LNCaP clone FGC (cell line): ENCODE data around the gene PRKAR1B.

Experiments used
- DNase-seq: peaks from one replicate; pipeline ENCODE4 v3.0.0-alpha.2; 2011; ENCODE audit warnings: low read depth
- H3K4me3 ChIP-seq: 2 replicates; pipeline ENCODE4 v1.5.1; 2011; ENCODE audit warnings: mild to moderate bottlenecking, low read depth, low read length, control low read depth
- TF ChIP-seq, protein P1 (sequence below): IDR thresholded peaks from 2 replicates; pipeline ENCODE4 v1.5.1; 2012; ENCODE audit warnings: mild to moderate bottlenecking; ENCODE audit not compliant: control insufficient read depth, insufficient read depth; ENCODE audit errors: extremely low read depth

Gene PRKAR1B

DNA sequence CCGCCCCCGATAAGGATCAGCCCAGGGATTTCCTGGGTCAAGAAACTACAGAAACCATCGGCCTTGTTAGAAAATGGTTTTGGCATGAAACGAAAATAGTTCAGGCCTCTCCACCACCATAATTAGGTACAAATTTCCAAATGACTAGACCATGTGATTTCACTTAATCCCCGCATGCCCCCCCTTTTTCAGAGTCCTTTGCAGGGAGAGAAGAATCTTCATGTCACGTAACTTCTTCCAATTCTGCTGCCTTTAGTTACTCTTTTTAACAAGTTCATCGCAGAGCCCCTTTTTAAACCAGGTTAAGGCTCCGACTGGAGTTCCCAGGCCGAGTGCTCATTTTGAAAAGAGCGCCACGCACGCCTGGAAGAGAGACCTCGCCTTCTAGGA is 210.9 kb downstream of the PRKAR1B start:
- H3K4me3 ChIP-seq: no peak overlapping the region
- no peak for DNase-seq
- TF ChIP-seq, protein P1, sequence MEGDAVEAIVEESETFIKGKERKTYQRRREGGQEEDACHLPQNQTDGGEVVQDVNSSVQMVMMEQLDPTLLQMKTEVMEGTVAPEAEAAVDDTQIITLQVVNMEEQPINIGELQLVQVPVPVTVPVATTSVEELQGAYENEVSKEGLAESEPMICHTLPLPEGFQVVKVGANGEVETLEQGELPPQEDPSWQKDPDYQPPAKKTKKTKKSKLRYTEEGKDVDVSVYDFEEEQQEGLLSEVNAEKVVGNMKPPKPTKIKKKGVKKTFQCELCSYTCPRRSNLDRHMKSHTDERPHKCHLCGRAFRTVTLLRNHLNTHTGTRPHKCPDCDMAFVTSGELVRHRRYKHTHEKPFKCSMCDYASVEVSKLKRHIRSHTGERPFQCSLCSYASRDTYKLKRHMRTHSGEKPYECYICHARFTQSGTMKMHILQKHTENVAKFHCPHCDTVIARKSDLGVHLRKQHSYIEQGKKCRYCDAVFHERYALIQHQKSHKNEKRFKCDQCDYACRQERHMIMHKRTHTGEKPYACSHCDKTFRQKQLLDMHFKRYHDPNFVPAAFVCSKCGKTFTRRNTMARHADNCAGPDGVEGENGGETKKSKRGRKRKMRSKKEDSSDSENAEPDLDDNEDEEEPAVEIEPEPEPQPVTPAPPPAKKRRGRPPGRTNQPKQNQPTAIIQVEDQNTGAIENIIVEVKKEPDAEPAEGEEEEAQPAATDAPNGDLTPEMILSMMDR: no peak

DNA sequence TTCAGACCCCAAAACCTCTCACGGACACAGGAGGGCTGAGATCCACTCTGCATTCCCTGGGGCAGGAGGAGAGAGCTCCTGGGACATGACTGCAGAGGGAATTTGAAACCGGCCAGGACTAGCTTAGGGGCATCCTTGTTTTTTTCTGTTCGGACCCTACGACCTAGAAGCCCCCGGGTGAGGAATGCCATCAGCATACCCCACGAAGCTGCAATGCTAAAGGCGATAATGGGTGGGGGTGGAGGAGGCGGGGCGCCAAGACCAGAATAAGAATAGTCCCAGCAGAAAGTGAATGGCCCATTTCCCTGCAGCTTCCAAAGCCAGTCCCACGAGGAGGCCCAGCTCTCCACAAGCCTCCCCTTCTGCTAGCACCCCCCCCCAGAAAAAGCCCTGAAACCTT is 211.5 kb downstream of the PRKAR1B start:
- TF ChIP-seq, protein P1: no peak
- DNase-seq: no peak
- H3K4me3 ChIP-seq: no peak overlapping the region

DNA sequence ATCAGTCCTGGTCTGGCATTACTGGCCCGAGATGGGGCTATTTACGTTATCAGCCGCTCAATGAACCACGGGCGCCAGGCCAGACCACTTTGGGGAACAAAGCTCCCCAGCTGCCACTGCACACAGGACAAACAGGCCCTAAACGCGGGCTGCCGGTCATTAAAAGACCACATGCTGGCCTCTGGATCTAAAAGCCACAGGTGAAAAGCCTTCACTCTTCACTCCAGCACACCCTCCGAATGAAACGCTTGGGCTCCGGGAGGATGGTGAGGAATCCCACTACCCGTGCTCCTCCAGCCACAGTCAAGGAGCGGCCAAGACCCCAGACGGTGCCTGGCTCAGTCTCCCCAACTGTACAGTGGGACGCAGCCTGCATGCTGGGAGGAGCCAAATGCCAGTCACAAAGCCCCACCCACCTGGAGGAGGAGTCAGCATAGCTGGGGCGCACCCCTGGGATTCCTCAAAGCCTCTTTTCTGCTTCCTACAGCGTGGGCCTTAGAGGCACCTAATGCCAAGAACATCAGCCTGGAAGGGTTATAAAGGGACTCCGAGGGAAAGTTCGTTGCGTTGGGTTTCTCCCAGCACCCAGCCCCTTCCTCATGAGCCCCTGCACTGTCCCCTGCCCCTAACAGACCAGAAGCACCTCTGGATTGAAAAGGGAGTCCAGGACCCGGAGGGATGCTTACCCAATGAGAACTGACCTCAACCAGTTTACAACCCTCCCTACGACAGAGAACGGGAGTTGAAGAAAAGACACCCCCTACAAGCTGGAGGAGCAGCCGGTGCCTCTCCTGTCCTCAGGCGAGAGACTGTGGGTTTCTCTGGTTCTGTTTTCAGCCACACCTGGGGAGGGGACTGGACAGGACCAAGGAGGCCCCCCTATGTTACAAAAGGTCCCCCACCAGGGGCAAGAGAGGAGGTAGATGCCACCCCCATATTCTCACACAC is 212.2 kb downstream of the PRKAR1B start:
- TF ChIP-seq, protein P1: no peak
- no peak for DNase-seq
- H3K4me3 ChIP-seq: no peak overlapping the region

DNA sequence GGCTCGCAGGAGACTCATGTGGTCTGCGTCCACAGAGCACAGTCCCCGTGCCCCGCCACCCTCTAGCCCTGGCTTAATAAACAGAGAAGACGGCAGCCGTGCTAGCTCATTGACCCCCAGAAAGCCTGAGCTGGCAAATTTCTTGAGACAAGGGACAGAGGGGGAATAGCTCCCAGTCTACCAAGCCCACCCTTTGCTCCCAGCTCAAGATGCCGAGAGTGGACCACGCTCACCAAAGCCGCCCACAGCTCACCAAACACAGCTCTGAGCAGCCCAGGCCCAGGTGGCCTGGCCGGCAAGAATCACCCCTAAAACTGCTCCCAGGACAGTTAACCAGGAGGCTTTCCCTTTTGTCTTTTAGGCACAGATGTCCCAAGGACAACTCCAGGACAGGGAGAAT is 212.8 kb downstream of the PRKAR1B start:
- TF ChIP-seq, protein P1: no peak
- DNase-seq: no peak
- no peak overlapping the region for H3K4me3 ChIP-seq

DNA sequence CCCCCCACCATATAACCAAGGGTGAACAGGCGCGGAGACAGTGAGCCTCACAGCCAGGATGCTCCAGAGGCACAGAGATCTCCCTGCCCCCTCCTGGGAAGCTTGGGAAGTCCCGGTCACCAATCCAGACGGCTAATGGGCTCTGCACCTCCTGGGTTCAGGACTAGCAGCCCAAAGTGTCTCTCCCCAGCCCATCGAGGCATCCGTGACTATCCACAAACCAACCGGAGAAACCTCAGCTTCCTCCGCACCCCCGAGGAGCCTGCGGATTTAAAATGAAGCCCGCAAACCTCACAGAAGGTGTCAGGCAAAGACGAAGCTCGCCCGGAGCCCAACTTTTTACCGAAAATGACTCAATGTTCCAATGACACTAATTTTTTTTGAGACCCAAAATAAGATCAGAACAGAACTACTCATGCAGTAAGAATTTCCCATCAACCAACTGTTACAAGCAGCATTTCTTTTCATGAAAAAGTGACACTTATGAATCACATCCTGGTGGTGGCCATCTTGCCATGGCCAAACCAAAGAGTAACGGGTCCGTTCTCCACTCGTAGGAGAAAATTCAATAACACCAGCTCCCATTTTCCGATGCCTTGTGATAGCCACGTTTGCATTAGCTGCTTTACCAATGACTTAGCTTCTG is 213.4 kb downstream of the PRKAR1B start:
- TF ChIP-seq, protein P1: no peak
- no peak for DNase-seq
- no peak overlapping the region for H3K4me3 ChIP-seq

DNA sequence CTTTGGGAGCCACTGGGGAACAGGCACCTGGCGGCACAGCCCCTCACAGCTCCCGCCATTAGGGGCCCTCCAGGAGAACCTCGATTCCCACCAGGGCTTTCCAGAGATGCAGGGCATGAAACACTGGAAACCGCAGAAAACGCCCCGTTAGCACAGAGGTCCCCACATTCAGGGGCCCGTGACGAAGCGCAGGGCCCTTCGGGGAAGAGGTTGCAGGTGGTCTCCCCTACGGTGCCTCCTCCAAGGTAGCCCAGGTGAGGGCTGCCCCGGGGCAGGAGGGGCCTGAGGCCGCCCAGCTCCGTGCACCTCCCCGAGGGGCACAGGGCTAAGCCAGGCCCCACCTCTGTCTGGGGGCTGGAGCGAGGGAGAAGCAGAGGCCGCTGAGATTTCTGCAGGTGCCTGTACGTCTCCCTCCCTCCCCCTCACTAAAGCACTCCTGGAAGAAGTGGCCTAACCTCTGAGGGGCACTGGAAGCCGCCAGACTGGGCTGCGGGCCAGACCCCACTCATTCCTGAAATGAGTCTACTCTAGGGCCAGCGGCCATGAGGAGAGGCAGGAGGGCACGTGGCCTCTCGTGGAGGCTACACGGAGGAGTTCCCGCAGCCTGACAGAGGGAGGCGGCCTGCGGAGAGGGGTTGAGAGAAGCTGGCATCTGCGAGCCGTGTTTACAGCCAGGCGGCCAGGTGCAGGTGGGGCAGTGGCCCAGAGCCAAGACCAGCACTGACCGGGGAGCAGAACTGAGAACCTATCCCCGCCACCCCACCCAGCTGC is 214.4 kb downstream of the PRKAR1B start:
- DNase-seq: no peak
- H3K4me3 ChIP-seq: no peak overlapping the region
- TF ChIP-seq, protein P1: no peak
